Calu3 (cell line): ENCODE measurements around the gene HS3ST3A1. TPM values are rescaled to one million over a fixed set of nuclear protein-coding genes. Genes with fewer than 3 reads are reported as not detected.

Experiments used
- BruUV-seq: library from RNA; stranded (reverse); fragments of 400-500 nt; replicated peaks from 2 replicates; lab custom pipeline; 2021; lab: Mats Ljungman, UMichigan
- CTCF ChIA-PET: fragments of 300-600 bp; sonication (Branson Sonifier 250); formaldehyde crosslinking; loops from one replicate; lab custom pipeline; 2022; ENCODE audit warnings: antibody characterized with exemption; lab: Charles Lee
- DNase-seq: peaks from one replicate; pipeline ENCODE4 v3.0.0; 2022
- H3K27ac Mint-ChIP-seq: one replicate; pipeline ENCODE4 v1.8.0; 2022; ENCODE audit warnings: mixed read lengths; ENCODE audit not compliant: unreplicated experiment
- H3K27me3 Mint-ChIP-seq: one replicate; pipeline ENCODE4 v1.8.0; 2022; ENCODE audit warnings: mixed read lengths; ENCODE audit not compliant: unreplicated experiment
- H3K36me3 Mint-ChIP-seq: one replicate; pipeline ENCODE4 v1.8.0; 2022; ENCODE audit warnings: mild to moderate bottlenecking, moderate library complexity, mixed read lengths; ENCODE audit not compliant: insufficient read depth, unreplicated experiment
- H3K4me1 Mint-ChIP-seq: one replicate; pipeline ENCODE4 v1.8.0; 2022; ENCODE audit warnings: mild to moderate bottlenecking, low read depth, mixed read lengths; ENCODE audit not compliant: unreplicated experiment
- H3K4me3 Mint-ChIP-seq: one replicate; pipeline ENCODE4 v1.8.0; 2022; ENCODE audit warnings: mild to moderate bottlenecking, low read depth, moderate library complexity, mixed read lengths; ENCODE audit not compliant: unreplicated experiment
- H3K9me3 Mint-ChIP-seq: one replicate; pipeline ENCODE4 v1.8.0; 2022; ENCODE audit warnings: low read depth, mixed read lengths; ENCODE audit not compliant: unreplicated experiment
- CTCF ChIP-seq: fragments of 200-600 bp; IDR thresholded peaks from one replicate; pipeline ENCODE4 v1.8.0; 2022; ENCODE audit warnings: antibody characterized with exemption; ENCODE audit not compliant: unreplicated experiment
- intact Hi-C: fragments of 100-400 bp; cut with micrococcal nuclease; formaldehyde crosslinking; loops from one replicate; pipeline ENCODE4 v1.10.0; 2022; ENCODE audit not compliant: unreplicated experiment
- total RNA-seq: library from RNA; stranded (reverse); gene quantifications from 2 replicates; pipeline ENCODE4 v1.2.3, GENCODE V29; 2022

HS3ST3A1 gene
- total RNA-seq, 1 experiment from 2014 or later: not detected

GRCh38 chr17:13480877-13481276 is 120.9 kb downstream of the HS3ST3A1 start:
- TF ChIP-seq CTCF: no peak

GRCh38 chr17:13478326-13478830 is 123.4 kb downstream of the HS3ST3A1 start:
- no peaks in the 10 kb centered on the region for H3K27me3 Mint-ChIP-seq
- CTCF ChIA-PET: no interaction called here
- TF ChIP-seq CTCF: no peak
- H3K27ac Mint-ChIP-seq: no peak overlapping the region
- no peak overlapping the region for H3K4me3 Mint-ChIP-seq
- no peaks in the 10 kb centered on the region for H3K4me1 Mint-ChIP-seq
- no TSS peak for BruUV-seq
- no peaks in the 10 kb centered on the region for H3K36me3 Mint-ChIP-seq
- no peak for DNase-seq
- peaks cover 21% of the 10 kb centered on the region for H3K9me3 Mint-ChIP-seq
- intact Hi-C loops: no loop called here

More at GRCh38 chr17:13480877-13481276, 120.9 kb downstream of the HS3ST3A1 start:
- Mint-ChIP-seq H3K9me3 (peaks cover 19% of the 10 kb centered on the region), H3K27ac (no peak overlapping the region), H3K4me1 (no peaks in the 10 kb centered on the region), H3K36me3 (no peaks in the 10 kb centered on the region), H3K4me3 (no peak overlapping the region), H3K27me3 (no peaks in the 10 kb centered on the region)
- CTCF ChIA-PET: no interaction called here
- no peak for DNase-seq
- no TSS peak for BruUV-seq
- intact Hi-C loops: no loop called here

- intact Hi-C loops: no loop called here
- H3K27me3 Mint-ChIP-seq: no peaks in the 10 kb centered on the region
- no peak overlapping the region for H3K27ac Mint-ChIP-seq
- CTCF ChIA-PET: no interaction called here
- H3K4me3 Mint-ChIP-seq: no peak overlapping the region
- H3K4me1 Mint-ChIP-seq: no peaks in the 10 kb centered on the region
- no peak for DNase-seq
- no peak for TF ChIP-seq CTCF
- H3K9me3 Mint-ChIP-seq: peaks cover 21% of the 10 kb centered on the region
- no peaks in the 10 kb centered on the region for H3K36me3 Mint-ChIP-seq
- no TSS peak for BruUV-seq
Measured at GRCh38 chr17:13477180-13477611, 124.5 kb downstream of the HS3ST3A1 start.

GRCh38 chr17:13476720-13477119 is 125.0 kb downstream of the HS3ST3A1 start:
- intact Hi-C loops: no loop called here
- BruUV-seq: no TSS peak
- no peak overlapping the region for H3K27ac Mint-ChIP-seq

More at GRCh38 chr17:13476720-13477119, 125.0 kb downstream of the HS3ST3A1 start:
- no peak for TF ChIP-seq CTCF
- Mint-ChIP-seq H3K27me3 (no peaks in the 10 kb centered on the region), H3K4me3 (no peak overlapping the region), H3K36me3 (no peaks in the 10 kb centered on the region), H3K4me1 (no peaks in the 10 kb centered on the region), H3K9me3 (peaks cover 21% of the 10 kb centered on the region)
- CTCF ChIA-PET: no interaction called here
- DNase-seq: no peak
